Smooth muscle cell (in vitro differentiated cells): ENCODE results near the gene SUPT3H. TPM values are rescaled to one million over a fixed set of nuclear protein-coding genes. Genes with fewer than 3 reads are reported as not detected.

ENCODE experiments used
- DNase-seq: peaks from one replicate; lab custom pipeline; 2025; ENCODE audit not compliant: unreplicated experiment; lab: John Stamatoyannopoulos, UW
- H2AFZ ChIP-seq: fragments of 200-600 bp; sonication (generic); 2 replicates; pipeline ENCODE4 v1.6.0; 2016; ENCODE audit warnings: antibody characterized with exemption, low read depth, mild to moderate bottlenecking
- H3F3A ChIP-seq: fragments of 200-600 bp; sonication (generic); 2 replicates; pipeline ENCODE4 v1.6.0; 2017; ENCODE audit warnings: antibody characterized with exemption, low read depth
- H3K27ac ChIP-seq: fragments of 200-600 bp; sonication (generic); 2 replicates; pipeline ENCODE4 v1.5.1; 2016; ENCODE audit warnings: low read depth, mild to moderate bottlenecking
- H3K27me3 ChIP-seq: fragments of 200-600 bp; sonication (generic); 2 replicates; pipeline ENCODE4 v1.6.1; 2016; ENCODE audit warnings: low read depth, mild to moderate bottlenecking
- H3K36me3 ChIP-seq: fragments of 200-600 bp; sonication (generic); 2 replicates; pipeline ENCODE4 v1.5.1; 2016; ENCODE audit warnings: low read depth
- H3K4me1 ChIP-seq: fragments of 200-600 bp; sonication (generic); 2 replicates; pipeline ENCODE4 v1.5.1; 2016; ENCODE audit warnings: low read depth
- H3K4me2 ChIP-seq: fragments of 200-600 bp; sonication (generic); 2 replicates; pipeline ENCODE4 v1.6.0; 2016; ENCODE audit warnings: mild to moderate bottlenecking
- H3K4me3 ChIP-seq: fragments of 200-600 bp; sonication (generic); 2 replicates; pipeline ENCODE4 v1.5.1; 2016; ENCODE audit warnings: mild to moderate bottlenecking
- H3K79me2 ChIP-seq: fragments of 200-600 bp; sonication (generic); 2 replicates; pipeline ENCODE4 v1.6.0; 2016; ENCODE audit warnings: low read depth, mild to moderate bottlenecking
- H3K9ac ChIP-seq: fragments of 200-600 bp; sonication (generic); 2 replicates; pipeline ENCODE4 v1.6.0; 2016; ENCODE audit warnings: low read depth
- H3K9me3 ChIP-seq: fragments of 200-600 bp; sonication (generic); replicated peaks from 2 replicates; pipeline ENCODE4 v1.5.1; 2016; ENCODE audit warnings: low read depth
- H4K20me1 ChIP-seq: fragments of 200-600 bp; sonication (generic); 2 replicates; pipeline ENCODE4 v1.6.0; 2016; ENCODE audit warnings: low read depth
- CTCF ChIP-seq: fragments of 200-600 bp; sonication (generic); IDR thresholded peaks from 2 replicates; pipeline ENCODE4 v1.5.1; 2017; ENCODE audit warnings: borderline replicate concordance, mild to moderate bottlenecking, antibody characterized with exemption; ENCODE audit not compliant: insufficient read depth, poor library complexity, severe bottlenecking
- WGBS: methylation state at CpG from one replicate; pipeline ENCODE4 v1.1.7; 2016; ENCODE audit warnings: low lambda C conversion rate; 5-methylcytosine and 5-hydroxymethylcytosine counted together
- polyA plus RNA-seq: library from polyadenylated mRNA; unstranded; fragments of >200 nt; fragmentation: Nextera tagmentation; extraction: Ambion mirVana; gene quantifications from 2 replicates; pipeline ENCODE4 v1.2.1, GENCODE V29; 2016
- total RNA-seq: library from RNA; depleted of rRNA; stranded (reverse); fragments of >200 nt; gene quantifications from 2 replicates; pipeline ENCODE4 v1.2.3, GENCODE V29; 2014

Gene SUPT3H
- total and polyA plus RNA-seq, 2 experiments from 2014 or later: 19.4 to 22.9 TPM

DNA sequence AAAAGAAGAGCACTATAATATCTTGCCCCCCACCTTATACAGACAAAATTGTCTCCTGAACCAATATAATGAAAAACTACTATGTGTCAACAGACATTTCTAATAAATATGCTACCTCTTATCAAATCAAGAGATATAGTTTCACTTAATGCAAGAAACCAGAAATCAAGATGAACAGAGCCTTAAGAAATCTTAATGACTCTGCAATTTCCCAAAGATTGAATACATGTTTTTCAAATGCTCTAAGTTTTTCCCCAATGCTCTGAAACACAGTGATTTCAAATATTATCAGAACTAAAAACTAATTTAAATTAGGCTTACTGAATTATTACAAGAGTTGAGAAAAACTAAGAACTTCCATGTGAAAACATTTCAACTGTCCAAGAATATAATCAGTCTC is 13.3 kb downstream of the SUPT3H start:
- H3K36me3 ChIP-seq: no peaks in the 10 kb centered on the region
- no peak overlapping the region for H2AFZ ChIP-seq
- H4K20me1 ChIP-seq: peaks cover 8% of the 10 kb centered on the region
- H3K4me3 ChIP-seq: no peak overlapping the region
- DNase-seq: no peak
- no peak overlapping the region for H3K27ac ChIP-seq
- H3K9ac ChIP-seq: no peak overlapping the region
- no peaks in the 10 kb centered on the region for H3K9me3 ChIP-seq
- no peaks in the 10 kb centered on the region for H3K4me1 ChIP-seq
- H3K4me2 ChIP-seq: no peak overlapping the region
- H3K79me2 ChIP-seq: peaks cover 9% of the 10 kb centered on the region
- no peaks in the 10 kb centered on the region for H3F3A ChIP-seq
- TF ChIP-seq CTCF: no peak
- no peaks in the 10 kb centered on the region for H3K27me3 ChIP-seq

DNA sequence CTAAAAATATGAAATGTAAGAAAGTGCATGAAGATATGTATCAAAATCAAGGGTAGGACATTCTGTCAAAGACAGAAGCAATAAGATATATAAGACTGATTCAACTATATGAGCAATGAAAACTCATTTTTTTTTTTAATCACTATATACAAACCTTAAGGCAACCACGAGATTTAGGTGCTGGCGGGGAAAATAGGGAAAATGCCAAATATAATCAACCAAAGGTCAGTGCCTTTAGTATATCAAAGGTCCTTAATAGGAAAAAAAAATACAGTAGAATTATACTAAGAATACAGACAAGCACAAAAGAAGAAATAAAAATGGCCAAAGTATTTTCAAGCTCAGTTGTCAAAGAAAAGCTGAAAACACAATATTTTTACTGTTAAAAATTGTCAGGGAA is 24.1 kb downstream of the SUPT3H start:
- DNase-seq: no peak
- Histone ChIP-seq H3K36me3 (no peaks in the 10 kb centered on the region), H3K4me3 (no peak overlapping the region), H3K79me2 (no peaks in the 10 kb centered on the region), H2AFZ (no peak overlapping the region), H3K9ac (no peak overlapping the region), H3K4me1 (peaks cover 9% of the 10 kb centered on the region), H3K4me2 (no peak overlapping the region), H3K27ac (no peak overlapping the region), H3K27me3 (no peaks in the 10 kb centered on the region), H3K9me3 (no peaks in the 10 kb centered on the region), H3F3A (no peaks in the 10 kb centered on the region), H4K20me1 (no peaks in the 10 kb centered on the region)
- WGBS: 96% methylated on average over 2 of the region's 2 CpGs
- no peak for TF ChIP-seq CTCF

DNA sequence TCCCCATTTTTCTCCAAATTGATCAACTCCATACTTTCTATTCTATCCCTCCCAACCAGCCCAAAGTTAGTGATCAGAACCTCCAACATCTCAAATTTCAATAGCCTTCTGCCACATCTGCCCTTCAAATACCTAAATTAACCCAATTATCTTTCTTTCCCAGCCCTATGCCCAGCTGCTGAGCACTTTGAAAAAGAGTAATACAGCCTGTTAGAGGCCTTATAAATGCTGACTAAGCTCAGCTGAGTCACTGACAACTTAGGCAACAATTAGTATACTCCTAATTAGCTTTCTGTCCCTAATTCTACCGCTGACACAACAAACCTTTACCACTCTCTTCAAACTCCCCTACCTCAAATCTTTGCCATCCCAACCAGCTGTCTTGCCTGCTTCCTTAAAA is 26.1 kb downstream of the SUPT3H start:
- no peaks in the 10 kb centered on the region for H3F3A ChIP-seq
- WGBS: 36% methylated on average over 1 of the region's 1 CpG
- TF ChIP-seq CTCF: no peak

DNA sequence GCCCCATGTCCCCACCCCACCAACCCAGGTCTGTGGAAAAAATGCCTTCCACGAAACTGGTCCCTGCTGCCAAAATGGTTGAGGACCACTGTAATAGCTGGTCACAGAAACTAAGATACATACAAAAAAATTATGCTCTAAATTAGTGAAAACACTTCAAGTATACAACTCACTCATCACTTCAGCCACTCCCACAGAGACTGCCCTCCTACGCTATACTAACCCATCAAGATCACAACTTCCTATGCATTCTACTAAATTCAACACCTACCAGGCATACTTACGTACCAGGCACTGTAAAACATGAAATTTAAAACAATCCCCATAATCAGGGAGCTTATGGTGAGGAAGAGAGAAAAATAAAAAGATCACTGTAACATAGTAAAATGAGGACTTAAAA is 26.7 kb downstream of the SUPT3H start:
- no peaks in the 10 kb centered on the region for H3K27me3 ChIP-seq

More for the DNA sequence above, 26.1 kb downstream of the SUPT3H start:
- H2AFZ ChIP-seq: no peak overlapping the region
- no peak overlapping the region for H3K9ac ChIP-seq
- H3K27ac ChIP-seq: no peak overlapping the region
- H3K4me3 ChIP-seq: no peak overlapping the region
- no peaks in the 10 kb centered on the region for H3K27me3 ChIP-seq
- no peaks in the 10 kb centered on the region for H3K36me3 ChIP-seq
- peaks cover 9% of the 10 kb centered on the region for H3K4me1 ChIP-seq
- DNase-seq: no peak
- no peaks in the 10 kb centered on the region for H3K79me2 ChIP-seq
- no peak overlapping the region for H3K4me2 ChIP-seq
- no peaks in the 10 kb centered on the region for H3K9me3 ChIP-seq
- no peaks in the 10 kb centered on the region for H4K20me1 ChIP-seq

More for the DNA sequence above, 26.7 kb downstream of the SUPT3H start:
- no peaks in the 10 kb centered on the region for H3K9me3 ChIP-seq
- H3K36me3 ChIP-seq: no peaks in the 10 kb centered on the region
- no peaks in the 10 kb centered on the region for H3F3A ChIP-seq
- H3K79me2 ChIP-seq: no peaks in the 10 kb centered on the region
- H3K27ac ChIP-seq: no peak overlapping the region
- WGBS: 88% methylated on average over 3 of the region's 3 CpGs
- H3K4me1 ChIP-seq: peaks cover 9% of the 10 kb centered on the region
- no peaks in the 10 kb centered on the region for H4K20me1 ChIP-seq
- no peak overlapping the region for H3K4me3 ChIP-seq
- no peak for TF ChIP-seq CTCF
- no peak overlapping the region for H3K4me2 ChIP-seq
- DNase-seq: no peak
- H2AFZ ChIP-seq: no peak overlapping the region
- H3K9ac ChIP-seq: no peak overlapping the region
